Epithelial cell of prostate (primary cell): ENCODE results near the gene PPIF.
A peak's percentile ranks its signal among the peaks of the same experiment; 100 is the strongest.
"Not testable (repeated sequence)": the region's sequence is repeated elsewhere in the genome, so short reads cannot be mapped to it uniquely, and the experiment has no call there.

ENCODE experiments used
- DNase-seq: peaks from one replicate; pipeline ENCODE4 v3.0.0-alpha.2; 2011; ENCODE audit warnings: low read depth, low spot score
- H3K27ac ChIP-seq: fragments of 450-650 bp; 2 replicates; pipeline ENCODE4 v1.5.1; 2017; ENCODE audit warnings: mild to moderate bottlenecking

PPIF gene

DNA sequence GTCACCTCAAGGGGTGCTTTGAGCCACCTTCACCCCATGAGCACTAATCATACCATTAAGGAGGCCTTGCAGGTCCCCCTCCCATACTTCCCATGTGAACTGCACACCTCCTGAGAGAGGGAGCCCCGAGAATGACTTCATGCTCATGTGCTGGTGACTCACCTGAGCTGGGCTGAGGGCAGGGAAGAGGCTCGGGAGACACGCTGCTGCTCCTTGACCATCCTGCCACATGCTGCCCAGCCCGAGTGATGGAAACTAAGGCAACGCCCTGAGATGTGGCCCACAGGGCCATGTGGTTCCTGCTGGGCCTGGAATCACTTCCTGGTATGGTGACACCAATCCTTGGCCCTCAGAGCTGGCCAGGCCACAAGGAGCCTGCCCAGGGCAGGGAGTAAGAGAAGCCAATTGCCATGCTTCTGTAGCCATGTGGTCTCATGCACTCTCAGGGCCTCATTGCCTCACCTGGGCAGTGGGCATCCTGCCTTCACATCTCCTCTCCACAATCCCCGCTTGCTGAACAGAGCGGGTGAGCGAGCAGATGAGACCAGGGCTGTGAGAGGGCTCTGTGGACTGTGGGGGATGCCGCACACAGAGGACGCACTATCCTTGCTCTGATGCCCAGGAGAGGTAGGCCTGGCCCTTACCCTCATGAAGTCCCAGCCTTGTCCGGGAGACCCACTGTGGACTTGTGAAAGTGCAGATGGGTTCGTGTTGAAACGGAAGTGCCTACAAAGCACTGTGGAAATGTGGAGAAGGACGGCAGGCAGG lies 18.3 kb upstream of the PPIF start:
- DNase-seq, result peak; percentile 68
- peak overlapping the region; percentile 97 for H3K27ac ChIP-seq

DNA sequence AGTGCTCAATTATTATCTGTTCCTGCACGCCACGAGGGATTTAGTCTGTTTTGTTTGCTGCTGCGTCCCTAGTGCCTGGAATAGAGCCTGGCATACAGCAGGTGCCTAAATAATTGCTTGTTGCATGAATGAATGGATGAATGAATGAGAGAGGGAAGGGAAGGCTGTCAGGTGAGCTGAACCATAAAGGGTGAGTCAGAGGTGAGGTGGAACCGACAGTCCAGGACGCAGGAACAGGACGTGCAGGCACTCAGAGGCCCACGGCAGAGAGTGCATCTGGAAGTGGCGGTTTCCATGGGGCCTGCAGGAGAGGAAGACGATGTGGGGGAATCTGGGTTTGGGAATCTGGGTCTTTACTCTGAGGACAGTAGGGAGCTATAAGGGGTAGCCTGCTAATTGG lies 17.7 kb upstream of the PPIF start:
- peak overlapping the region; percentile 97 for H3K27ac ChIP-seq
- DNase-seq, result no peak

DNA sequence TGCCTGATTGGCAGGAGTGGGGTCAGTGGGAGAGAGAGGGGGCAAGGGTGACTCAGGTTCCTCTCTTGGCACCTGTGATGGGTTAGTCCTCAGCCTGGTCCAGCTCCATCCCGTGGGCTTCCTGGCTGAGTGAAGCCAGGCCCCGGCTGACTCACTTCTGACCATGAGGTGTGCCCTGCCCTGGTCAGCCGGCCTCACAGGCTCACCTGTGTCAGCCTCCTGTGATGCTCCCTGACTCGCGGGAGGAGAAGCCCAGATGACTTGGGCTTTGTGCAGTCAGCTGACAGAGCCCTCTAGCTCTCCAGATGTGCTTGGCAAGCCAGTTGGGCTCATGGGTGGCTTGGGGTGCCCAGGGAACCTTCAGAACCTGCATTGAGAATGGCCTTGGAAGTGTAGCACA lies 16.0 kb upstream of the PPIF start:
- H3K27ac ChIP-seq, result peak overlapping the region; percentile 97
- no peak for DNase-seq

DNA sequence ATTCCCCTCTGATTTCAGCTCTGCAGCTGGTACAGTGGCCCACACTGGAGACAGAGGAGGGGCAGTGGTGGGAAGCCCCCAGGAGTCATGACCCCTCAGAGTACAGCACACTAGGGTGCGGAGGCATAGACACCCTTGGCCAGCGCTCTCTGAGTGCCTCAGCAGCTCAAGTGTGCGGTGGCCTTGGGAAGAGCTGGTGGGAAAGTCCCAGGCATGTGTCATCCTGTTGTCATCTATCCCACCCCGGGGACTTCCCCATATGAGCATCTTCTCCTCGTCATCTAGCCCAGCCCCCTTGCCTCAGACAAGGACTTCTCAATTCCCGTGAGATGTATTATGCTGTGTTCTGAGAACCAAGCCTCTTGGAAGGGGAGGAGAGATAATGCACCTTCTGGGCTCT lies 15.6 kb upstream of the PPIF start:
- DNase-seq, result peak; percentile 70
- H3K27ac ChIP-seq, result peak overlapping the region; percentile 97

DNA sequence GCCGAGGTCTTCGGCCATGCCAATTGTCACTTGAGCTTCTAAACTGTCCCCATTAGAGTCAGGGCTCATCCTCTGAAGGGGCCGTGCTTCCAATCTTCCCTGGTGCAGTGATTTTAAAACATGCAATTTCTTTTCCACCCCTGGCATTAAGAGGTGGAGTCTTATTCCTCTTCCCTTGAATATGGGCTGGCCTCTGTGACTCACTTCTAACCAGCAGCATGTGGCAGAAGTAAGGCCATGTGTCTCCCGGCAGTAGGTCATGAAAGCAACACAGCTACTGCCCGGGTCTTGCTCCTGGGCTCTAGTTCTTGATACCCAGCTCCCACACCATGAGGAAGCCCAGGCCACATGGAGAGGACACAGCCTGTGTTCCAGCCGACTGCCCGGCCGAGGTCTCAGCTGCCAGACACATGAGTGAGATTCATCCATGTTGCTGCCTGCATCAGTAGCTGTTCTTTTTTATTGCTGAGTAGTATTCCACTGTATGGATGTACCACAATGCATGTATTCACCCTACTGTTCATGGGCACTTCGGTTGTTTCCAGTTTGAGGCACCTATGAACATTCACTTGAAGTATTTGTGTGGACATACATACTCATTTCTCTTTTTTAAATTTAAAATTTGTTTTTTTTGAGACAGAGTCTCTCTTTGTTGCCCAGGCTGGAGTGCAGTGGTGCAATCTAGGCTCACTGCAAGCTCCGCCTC lies 14.5 kb upstream of the PPIF start:
- H3K27ac ChIP-seq, result peak overlapping the region; percentile 97
- DNase-seq, result not testable (repeated sequence)

DNA sequence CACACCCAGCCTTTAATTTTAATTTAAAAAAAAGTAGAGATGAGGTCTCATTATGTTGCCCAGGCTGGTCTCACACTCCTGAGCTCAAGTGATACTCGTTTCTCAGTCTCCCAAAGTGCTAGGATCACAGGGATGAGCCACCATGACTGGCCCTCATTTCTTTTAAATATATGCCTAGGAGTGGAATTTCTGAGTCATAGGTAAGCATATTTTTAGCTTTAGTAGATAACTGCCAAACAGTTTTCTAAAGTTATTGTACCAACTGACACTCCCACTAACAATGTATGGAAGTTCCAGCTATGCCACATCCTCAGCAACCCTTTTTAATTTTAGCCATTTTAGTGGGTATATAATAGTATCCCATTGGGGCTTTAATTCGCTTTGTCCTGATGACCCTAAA lies 13.8 kb upstream of the PPIF start:
- peak overlapping the region; percentile 97 for H3K27ac ChIP-seq
- DNase-seq, result no peak

DNA sequence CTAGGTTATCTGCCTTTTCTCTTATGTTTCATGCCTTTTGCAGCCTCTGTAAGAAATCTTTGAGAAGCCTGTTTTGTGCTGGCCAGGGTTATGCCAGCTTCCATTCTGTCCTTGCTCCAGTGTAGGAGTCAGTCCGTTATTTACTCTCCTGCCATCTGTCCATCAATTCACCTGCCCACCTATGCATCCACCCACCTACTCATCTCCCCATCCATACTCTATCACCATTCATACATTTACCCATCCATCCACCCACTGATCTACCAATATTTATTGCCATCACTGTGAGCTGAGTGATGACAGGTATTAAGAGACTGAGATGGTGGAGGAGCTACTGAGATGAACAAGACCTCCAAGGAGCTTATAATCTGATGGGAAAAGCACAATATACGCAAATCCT lies 12.7 kb upstream of the PPIF start:
- no peak for DNase-seq
- H3K27ac ChIP-seq, result peak overlapping the region; percentile 97

DNA sequence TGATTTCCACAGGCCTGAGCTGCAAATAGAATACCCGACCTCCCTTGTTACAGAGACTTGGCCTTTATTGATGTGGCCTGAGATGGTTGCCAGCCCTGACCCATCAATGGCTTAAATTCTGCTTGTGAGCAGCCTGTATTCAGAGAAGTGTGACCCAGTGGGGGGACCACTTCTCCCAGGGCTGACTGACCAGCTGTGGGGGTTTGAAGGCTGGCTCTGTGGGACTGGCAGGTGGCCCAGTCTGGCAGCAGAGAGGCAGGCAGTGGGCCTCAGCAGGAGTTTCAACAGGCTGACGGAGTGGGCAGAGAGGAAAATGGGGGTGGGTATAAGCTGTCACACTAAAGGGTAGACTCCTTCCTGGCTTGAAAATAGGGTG lies 12.2 kb upstream of the PPIF start:
- no peak overlapping the region for H3K27ac ChIP-seq
- no peak for DNase-seq

DNA sequence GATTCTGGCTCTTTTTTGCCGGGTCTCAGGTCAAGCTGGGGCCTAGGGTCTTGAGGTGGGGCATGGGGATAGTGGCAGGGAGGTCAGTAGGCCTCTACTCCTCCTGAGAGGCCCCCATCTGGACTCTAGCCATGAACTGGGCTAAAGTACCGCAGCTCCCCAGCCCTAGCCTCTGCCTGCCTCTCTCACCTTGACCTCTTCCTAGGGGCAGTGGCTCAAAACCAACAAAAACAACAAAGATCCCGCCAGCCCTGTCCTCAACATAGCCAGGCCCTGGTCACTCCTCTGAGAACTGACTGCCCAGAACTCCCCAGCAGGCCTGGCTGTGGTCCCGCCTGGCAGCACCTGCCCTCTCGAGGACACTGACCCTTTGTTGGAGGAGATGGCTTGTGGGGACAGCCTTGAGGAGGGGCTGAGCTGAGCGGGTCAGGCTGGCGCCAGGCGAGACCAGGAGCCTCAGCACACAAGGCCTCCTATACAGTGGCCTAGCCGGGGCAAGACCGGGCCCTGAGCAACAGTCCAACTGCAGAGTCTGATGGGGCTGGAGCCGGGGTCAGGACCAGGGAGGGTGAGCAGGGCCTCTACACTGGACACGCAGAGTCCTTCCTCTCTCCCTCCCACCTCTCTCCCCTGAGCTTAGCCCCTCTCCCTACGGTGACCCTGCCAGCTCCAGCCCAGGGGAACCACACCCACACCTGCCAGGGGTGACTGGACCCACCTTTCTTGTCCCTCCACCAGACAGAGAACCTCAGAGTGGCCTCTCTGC lies 11.6 kb upstream of the PPIF start:
- DNase-seq, result no peak
- H3K27ac ChIP-seq, result no peak overlapping the region

DNA sequence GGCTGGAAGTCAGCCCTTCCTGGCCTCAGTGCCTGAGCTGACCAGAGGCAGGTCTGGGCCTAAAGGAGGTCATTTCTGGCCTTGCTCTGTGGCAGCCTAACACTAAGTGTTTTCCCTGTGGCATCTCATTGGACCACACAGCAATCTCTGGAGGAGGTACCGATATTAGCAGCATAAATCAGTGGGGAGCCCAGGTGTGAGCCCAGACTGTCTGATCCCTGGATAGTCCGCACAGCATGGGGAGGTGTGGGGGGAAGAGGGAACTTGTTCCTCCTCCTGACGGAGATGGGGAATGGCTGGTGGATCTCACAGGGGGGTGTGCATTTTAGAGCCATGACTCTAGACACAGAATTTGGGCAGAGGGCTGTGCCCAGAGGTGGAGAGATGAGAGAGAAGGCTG lies 11.0 kb upstream of the PPIF start:
- no peak overlapping the region for H3K27ac ChIP-seq
- DNase-seq, result no peak

DNA sequence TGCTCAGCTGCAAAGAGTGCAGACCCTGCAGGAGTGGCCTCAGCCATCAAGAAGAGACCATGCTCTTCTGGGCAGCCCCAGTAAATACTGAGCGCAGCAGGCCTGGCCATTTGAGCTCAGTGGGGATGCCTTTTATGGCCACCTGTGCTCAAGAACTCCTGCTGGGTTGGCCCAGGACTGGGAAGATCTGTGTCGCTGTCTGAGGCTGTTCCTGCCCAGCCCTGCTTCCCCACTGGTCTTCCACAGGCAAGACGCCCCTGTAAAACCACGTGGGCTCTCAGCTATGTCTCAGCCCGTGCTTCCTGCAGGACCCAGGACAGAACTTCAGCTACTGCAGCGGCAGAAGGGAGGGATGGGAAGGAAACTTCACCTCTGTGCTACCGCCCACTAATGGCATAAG lies 10.5 kb upstream of the PPIF start:
- H3K27ac ChIP-seq, result no peak overlapping the region
- no peak for DNase-seq

DNA sequence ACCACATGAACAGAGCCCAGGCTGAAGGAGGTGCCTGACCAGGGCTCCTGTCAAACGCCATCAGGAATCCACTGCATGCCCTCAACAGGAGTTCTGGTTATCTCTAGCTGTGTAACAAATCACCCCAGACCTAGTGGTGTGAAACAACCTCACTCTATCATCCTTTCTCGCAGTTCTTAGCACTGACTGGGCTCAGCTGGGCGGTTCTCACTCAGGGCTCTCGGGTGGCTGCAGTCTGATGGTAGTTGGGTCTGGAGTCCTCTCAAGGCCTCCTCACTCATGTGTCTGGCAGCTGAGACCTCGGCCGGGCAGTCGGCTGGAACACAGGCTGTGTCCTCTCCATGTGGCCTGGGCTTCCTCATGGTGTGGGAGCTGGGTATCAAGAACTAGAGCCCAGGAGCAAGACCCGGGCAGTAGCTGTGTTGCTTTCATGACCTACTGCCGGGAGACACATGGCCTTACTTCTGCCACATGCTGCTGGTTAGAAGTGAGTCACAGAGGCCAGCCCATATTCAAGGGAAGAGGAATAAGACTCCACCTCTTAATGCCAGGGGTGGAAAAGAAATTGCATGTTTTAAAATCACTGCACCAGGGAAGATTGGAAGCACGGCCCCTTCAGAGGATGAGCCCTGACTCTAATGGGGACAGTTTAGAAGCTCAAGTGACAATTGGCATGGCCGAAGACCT lies 9.3 kb upstream of the PPIF start:
- not testable (repeated sequence) for DNase-seq, H3K27ac ChIP-seq

DNA sequence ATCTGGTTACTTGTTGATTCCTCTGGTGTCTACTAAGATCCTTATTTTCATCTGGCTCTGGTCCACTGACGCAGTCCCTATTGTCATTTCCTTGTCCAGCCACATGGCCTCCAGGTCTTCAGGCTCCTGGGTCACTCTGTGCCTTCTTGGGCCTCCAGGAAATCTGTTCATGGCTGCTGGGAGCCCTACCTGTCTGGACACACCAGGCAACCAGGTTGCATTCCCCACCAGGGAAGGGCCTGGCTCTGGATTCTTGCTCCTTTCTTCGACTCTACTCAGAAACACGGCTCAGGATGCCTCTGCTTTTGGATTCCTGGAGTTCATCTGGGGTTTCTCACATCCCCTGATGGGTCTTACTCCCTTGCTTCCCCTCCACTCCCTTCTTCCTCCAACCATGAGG lies 8.0 kb upstream of the PPIF start:
- DNase-seq, result no peak
- peak overlapping the region; percentile 21 for H3K27ac ChIP-seq

DNA sequence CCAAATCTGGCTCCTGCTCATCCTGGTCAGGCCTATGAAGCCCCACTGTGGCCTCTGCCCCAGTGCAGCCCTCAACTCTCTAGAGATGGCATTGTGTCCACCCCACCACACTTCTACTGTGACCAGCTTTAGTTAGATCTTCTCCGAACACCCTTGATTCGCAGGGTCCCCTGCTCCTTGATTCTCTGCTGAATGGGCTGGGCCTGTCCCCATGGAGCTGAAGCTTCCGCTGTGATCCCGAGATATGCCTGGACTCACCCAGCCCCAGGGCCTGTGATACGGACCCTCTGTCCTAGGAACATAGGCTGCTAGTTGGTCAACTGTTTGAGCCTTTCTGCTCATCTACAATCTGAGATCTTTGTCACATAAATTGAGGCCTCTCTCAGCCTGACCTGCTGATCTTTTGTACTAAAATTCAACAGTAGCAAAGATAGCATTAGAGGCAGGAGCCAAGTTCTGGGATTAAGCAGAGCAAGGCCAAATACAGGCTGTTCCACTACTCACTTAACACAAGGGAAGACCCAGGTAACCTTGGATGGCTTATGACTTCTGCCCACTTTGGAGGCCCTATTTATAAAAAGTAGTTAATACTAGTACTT lies 6.5 kb upstream of the PPIF start:
- no peak overlapping the region for H3K27ac ChIP-seq
- no peak for DNase-seq

DNA sequence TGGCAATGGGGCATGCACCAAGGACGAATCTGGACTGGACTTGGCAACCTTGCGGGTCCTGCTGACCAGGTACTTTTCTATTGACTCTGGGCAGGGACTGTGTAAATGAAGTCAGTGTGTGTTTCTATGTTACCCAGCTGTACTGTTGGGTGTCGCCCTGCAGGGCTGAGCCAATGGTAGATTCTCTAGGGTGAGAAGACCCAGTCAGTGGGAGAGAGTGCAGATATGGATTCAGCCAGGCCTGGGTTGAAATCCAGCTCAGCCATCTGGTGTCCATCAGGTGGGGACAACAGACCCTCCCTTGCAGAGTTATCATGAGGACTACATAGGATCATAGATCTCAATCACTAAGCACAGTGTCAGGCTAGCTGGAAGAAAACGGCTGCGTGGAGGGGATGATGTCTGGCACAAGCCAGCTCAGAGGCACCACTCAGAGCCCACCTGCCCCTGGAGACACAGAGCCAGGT lies 4.9 kb upstream of the PPIF start:
- no peak for DNase-seq
- peak overlapping the region; percentile 41 for H3K27ac ChIP-seq

DNA sequence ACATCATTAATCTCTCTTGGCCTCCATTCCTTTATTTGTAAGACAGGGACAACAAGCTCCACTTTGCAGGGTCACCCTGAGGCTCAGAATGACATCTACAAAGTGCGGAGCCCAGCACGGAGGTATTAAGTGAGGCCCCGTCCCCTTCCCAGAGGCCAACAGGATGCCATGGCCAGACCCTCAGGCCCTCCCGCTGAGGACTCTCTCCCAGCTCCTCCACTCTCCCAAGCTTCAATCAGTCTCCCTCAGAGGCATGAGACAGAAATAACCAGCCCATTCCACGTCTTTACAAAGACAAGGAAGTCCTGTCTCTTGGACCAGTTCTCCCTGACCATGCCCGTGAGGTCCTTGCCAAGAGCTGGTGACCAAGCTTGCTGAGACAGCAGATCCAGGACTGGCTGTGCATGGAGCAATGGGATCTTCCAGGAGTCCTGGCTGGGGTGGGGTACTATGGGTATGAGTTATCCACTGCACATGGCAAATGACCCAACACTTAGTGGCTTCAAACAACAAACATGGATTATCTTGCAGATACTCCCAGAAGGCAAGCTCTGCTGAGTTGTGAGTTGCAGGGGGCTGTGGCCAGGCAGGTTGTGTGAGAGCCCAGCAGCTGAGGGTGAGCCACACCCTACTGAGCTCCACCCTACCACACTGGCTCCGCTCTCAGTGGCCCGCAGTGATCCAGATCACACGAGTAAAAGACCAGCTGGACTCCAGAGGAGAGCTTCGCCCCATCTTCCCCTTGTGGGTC lies 4.3 kb upstream of the PPIF start:
- DNase-seq, result no peak
- H3K27ac ChIP-seq, result peak overlapping the region; percentile 41

DNA sequence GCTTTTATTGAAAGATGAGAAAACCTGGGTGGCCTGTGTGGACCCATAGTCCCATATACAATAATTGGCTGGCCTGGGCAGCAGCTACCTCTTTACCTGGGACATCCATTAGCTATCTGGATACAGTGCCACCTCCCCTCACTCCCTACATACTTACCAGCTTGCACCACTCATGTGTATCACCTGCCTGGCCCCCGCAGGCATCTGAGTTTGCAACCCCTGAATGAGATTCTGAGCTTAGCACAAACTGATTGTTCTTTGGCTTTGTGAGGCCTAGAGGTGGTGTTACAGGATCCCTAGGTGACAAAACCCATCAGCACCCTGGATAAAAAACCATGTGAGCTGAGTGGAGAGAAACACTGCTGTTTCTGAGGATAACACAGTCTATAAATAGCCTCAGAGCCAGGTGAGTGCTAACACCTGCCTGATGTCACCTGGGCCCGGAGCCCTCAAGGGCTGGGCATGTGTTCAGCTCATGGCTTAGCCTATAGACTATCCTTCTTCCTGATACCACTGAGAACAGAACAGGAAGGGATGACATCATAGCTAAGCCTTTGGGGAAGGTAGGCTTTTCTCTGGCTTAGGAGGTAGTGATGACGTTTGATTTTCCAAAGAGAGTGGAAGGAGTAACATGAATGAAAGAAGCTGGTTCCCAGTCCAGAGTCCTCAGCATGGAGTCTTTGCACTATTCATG lies 2.6 kb upstream of the PPIF start:
- DNase-seq, result no peak
- peak overlapping the region; percentile 41 for H3K27ac ChIP-seq

DNA sequence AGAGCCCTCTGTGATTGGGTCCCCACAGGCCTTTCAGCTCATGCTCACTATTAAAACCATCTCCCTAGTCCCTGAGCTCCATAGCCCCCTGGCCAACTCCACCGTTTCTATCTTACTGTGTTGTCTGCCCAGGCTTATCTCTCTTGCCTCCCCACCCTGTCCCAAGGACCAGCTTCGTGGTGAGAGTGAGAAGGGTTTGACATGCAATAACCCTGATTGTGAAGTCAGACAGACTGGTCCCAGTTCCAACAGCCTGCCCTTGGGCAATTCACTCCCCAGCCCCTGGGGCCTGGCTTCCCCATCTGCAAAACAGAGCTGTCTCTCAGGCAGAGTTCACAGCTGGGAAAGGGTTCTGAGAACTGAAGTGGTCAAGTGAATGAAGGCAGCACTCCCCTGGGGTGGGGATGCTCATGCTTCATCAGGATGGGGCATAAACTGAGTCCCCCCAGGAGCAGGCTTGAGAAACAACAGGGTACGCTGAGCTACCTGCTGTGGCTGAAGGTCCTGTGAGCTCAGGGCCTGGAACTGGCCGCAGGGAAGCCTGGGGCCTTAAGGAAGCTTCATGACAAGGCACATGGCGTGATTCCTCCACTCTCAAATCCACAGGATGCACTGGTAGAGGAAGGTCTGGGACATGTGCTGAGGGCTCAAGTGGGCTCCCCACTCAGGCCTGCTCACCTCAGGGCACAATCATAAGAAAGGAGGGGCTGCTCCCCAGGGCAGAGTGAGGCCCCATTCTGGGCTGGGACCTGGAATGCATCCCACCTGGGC lies 1.8 kb upstream of the PPIF start:
- peak overlapping the region; percentile 41 for H3K27ac ChIP-seq
- DNase-seq, result no peak
